Colonic mucosa (tissue), 4 donors: ENCODE results near the gene KRTAP5-2. TPM values are rescaled to one million over a fixed set of nuclear protein-coding genes. Genes with fewer than 3 reads are reported as not detected.
"Not testable (repeated sequence)": the region's sequence is repeated elsewhere in the genome, so short reads cannot be mapped to it uniquely, and the experiment has no call there.

Experiments
- DNase-seq: peaks from one replicate; pipeline ENCODE4 v3.0.0-alpha.2; 2020
- H3K27ac ChIP-seq: fragments of 200-600 bp; one replicate; pipeline ENCODE4 v1.8.0; 2021
- H3K27me3 ChIP-seq: fragments of 200-600 bp; one replicate; pipeline ENCODE4 v1.8.0; 2021
- H3K36me3 ChIP-seq: fragments of 200-600 bp; one replicate; pipeline ENCODE4 v1.8.0; 2021
- H3K4me1 ChIP-seq: fragments of 200-600 bp; one replicate; pipeline ENCODE4 v1.8.0; 2021; ENCODE audit warnings: mild to moderate bottlenecking
- H3K4me3 ChIP-seq: fragments of 200-600 bp; one replicate; pipeline ENCODE4 v1.8.0; 2021
- H3K9ac ChIP-seq, 2 donors: one replicate each; pipeline ENCODE4 v1.7.0; 2013; ENCODE audit warnings: control low read depth in 2 of 2, low read depth in 2 of 2, low read length in 2 of 2
- H3K9me3 ChIP-seq: fragments of 200-600 bp; one replicate; pipeline ENCODE4 v1.8.0; 2021
- intact Hi-C: fragments of 100-400 bp; cut with DNase I; formaldehyde crosslinking; loops from one replicate; pipeline ENCODE4 v1.14.1; 2022
- total RNA-seq, 2 donors: library from RNA; stranded (reverse); fragmentation: NEBNext Ultra II Directional in 1 of 2; extraction: Animal tissue kit (Norgen Biotek cat#: 25700) in 1 of 2; gene quantifications; one replicate each; pipeline ENCODE4 v1.2.1, GENCODE V29; 2021
- TF ChIP-seq, protein P1 (sequence below): fragments of 200-600 bp; IDR thresholded peaks from one replicate; pipeline ENCODE4 v1.8.0; 2022; ENCODE audit warnings: antibody characterized with exemption, mild to moderate bottlenecking
- donor health status: healthy.
- donor health status: DM: no; HTN: no; CAD: no.
- donor health status: DM: no; HTN: no; CAD: no.

Gene KRTAP5-2
- total RNA-seq, 2 donors from 2014 or later = not detected

DNA sequence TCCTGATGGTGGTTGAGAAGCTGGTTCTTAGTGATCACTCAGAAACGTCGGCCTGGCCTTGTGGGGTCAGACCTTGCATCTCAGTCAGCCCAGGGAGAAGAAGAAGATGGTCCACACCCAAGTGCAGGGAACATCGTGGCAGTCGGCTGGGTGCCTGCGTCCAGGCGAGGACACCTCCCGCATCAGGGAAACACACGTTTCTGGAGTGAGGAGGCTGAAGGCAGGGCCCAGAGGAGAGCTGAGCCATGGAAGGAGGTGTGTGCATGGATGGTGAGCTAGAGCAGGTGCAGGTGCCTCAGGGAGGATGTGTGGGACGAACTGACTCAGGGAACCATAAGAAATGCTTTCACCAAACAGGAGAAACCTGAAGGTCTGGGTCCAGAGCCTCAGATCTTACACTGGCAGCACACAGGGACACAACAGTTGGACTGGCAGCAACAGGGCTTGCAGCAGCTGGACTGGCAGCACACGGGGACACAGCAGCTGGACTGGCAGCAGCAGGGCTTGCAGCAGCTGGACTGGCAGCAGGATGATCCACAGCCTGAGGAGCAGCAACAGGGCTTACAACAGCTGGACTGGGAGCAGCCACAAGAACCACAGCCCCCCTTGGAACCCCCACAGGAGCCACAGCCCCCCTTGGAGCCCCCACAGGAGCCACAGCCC lies 632 bp downstream of the KRTAP5-2 start:
- Histone ChIP-seq H3K9me3 (no peaks in the 10 kb centered on the region), H3K27me3 (no peaks in the 10 kb centered on the region), H3K9ac (no peak overlapping the region), H3K36me3 (no peaks in the 10 kb centered on the region), H3K27ac (no peak overlapping the region), H3K4me3 (no peak overlapping the region), H3K4me1 (no peaks in the 10 kb centered on the region)
- TF ChIP-seq, protein P1, sequence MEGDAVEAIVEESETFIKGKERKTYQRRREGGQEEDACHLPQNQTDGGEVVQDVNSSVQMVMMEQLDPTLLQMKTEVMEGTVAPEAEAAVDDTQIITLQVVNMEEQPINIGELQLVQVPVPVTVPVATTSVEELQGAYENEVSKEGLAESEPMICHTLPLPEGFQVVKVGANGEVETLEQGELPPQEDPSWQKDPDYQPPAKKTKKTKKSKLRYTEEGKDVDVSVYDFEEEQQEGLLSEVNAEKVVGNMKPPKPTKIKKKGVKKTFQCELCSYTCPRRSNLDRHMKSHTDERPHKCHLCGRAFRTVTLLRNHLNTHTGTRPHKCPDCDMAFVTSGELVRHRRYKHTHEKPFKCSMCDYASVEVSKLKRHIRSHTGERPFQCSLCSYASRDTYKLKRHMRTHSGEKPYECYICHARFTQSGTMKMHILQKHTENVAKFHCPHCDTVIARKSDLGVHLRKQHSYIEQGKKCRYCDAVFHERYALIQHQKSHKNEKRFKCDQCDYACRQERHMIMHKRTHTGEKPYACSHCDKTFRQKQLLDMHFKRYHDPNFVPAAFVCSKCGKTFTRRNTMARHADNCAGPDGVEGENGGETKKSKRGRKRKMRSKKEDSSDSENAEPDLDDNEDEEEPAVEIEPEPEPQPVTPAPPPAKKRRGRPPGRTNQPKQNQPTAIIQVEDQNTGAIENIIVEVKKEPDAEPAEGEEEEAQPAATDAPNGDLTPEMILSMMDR = no peak
- DNase-seq = no peak
- intact Hi-C loops = no loop called here

DNA sequence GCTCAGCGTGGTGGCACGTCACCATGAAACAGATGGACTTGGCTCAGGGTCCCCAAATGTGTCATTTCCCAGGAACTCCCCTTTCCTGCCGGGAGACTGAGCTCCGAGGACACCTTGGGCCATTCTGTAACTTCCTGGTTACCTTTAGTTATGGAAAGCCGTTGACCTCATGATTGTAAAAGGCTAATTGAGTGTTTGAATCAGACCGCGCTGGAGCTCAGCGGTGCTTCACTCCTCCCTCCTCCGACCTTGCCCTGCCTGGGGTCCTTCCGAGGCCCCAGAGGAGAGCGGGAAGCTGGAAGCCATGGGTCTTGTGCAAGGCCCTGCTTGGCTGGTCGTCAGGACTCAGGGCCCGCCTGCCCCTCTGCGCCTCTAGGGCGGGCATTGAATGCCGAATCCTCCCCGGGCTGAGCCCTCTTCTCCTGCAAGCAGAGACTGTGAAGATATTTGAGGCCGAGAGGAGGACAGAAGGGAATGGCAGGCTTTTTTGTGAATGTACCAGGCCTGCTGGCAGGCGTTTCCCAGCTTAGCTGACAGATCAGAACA lies 1.4 kb downstream of the KRTAP5-2 start:
- H3K4me1 ChIP-seq, intact Hi-C loops, H3K9me3 ChIP-seq, H3K4me3 ChIP-seq, H3K36me3 ChIP-seq, H3K27me3 ChIP-seq: not testable (repeated sequence)
- Histone ChIP-seq H3K27ac (peak overlapping the region; percentile 57), H3K9ac (peak overlapping the region; percentile 24 to 58)
- peak; percentile 43 for DNase-seq

DNA sequence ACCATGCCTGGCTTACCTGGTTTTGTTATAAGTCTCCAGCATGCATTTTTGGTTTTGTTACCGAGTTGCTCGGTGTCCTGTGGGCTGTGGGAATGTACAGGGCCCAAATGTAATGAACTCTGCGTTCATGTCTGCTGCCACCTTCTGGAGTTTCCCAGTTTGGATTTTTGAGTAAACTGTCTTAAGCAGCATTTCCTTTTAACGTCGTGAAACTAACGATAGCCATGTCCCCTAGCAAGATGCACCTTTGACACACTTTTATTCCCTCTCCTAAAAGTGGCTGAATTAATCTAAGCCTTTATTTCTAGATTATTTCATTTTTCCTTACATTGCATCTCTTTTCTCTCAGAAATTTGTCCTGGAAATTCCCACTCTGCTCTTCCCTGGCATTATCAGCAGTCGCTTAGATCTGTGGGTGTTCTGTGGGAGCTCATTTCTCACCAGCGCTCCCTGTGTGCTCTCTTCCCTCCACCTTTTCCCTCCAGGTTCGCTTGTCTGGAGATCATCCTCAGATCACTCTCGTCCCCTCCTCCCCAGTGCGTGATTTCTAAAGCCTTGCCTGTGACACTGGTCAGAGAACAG lies 2.0 kb downstream of the KRTAP5-2 start:
- H3K36me3 ChIP-seq, intact Hi-C loops, H3K4me1 ChIP-seq, H3K9me3 ChIP-seq, DNase-seq, H3K27me3 ChIP-seq, H3K4me3 ChIP-seq: not testable (repeated sequence)
- peak overlapping the region; percentile 24 to 58 for H3K9ac ChIP-seq
- H3K27ac ChIP-seq = peak overlapping the region; percentile 57

DNA sequence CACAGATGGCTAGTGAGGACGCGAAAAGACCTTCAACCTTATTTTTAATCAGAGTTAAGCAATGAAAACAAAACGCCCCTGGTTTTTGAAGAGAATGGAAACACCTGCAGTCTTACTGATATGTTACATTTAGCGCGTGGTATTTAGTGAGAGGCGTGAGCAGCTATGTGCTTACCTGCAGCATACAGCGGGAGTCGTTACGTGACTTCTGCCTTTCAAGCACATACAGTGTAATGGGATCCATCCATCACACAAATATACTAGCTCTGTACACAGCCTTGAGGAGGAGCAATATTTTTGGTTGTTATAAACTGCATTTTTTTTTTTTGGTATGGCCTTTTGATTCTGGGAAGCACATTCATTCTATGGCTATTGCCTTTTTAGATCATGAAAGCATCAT lies 5.5 kb downstream of the KRTAP5-2 start:
- no peak overlapping the region for H3K9ac ChIP-seq
- DNase-seq = no peak
- H3K27me3 ChIP-seq = no peaks in the 10 kb centered on the region
- no peaks in the 10 kb centered on the region for H3K9me3 ChIP-seq
- no peak overlapping the region for H3K4me3 ChIP-seq
- no peaks in the 10 kb centered on the region for H3K36me3 ChIP-seq
- H3K27ac ChIP-seq = no peak overlapping the region
- no peaks in the 10 kb centered on the region for H3K4me1 ChIP-seq
- intact Hi-C loops = no loop called here
- TF ChIP-seq, protein P1 = no peak

DNA sequence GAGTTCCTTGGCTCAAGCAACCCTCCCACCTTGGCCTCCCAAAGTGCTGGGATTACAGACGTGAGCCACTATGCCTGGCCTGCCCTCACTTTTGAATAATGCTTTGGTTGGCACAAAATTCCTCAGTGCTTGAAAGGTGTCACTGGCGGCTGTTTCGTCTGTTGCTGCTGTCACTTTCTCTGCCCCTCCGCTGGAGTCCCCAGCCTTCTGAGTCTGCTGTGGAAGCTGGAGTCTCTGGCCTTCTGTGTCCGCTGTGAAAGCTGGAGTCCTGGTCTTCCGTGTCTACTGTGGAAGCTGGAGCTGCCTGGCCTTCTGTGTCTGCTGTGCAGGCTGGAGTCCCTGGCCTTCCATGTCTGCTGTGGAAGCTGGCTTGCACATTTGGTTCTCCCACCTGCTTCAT lies 8.1 kb downstream of the KRTAP5-2 start:
- H3K27ac ChIP-seq = no peak overlapping the region
- no peaks in the 10 kb centered on the region for H3K9me3 ChIP-seq
- intact Hi-C loops = no loop called here
- no peak overlapping the region for H3K4me3 ChIP-seq
- H3K9ac ChIP-seq = no peak overlapping the region
- TF ChIP-seq, protein P1 = no peak
- no peaks in the 10 kb centered on the region for H3K36me3 ChIP-seq
- no peak for DNase-seq
- H3K27me3 ChIP-seq = no peaks in the 10 kb centered on the region
- H3K4me1 ChIP-seq = no peaks in the 10 kb centered on the region

DNA sequence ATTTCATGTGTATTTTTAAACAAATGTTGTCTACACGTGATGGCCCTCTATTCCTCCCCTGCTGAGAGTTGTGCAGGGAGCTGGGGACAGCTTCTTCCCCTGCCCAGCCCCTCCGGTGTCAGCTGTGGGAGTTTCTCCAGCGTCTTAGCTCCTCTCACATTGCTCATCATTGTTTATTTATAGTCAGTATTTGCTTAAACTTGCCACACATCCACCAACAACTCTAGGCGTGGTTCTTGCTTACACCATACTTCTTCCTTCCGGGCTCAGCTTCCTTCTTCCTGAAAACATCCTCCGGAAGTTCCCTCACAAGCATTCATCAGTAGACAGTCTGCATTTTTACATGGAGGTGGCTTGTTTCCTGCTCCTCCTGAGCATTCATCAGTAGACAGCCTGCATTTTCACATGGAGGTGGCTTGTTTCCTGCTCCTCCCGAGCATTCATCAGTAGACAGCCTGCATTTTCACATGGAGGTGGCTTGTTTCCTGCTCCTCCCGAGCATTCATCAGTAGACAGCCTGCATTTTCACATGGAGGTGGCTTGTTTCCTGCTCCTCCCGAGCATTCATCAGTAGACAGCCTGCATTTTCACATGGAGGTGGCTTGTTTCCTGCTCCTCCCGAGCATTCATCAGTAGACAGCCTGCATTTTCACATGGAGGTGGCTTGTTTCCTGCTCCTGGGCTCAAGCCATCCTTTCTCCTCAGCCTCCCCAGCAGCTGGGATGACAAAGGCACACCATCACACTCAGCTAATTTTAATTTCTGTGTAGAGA lies 8.7 kb downstream of the KRTAP5-2 start:
- H3K4me3 ChIP-seq, intact Hi-C loops, H3K9ac ChIP-seq, H3K4me1 ChIP-seq, H3K27me3 ChIP-seq, H3K27ac ChIP-seq, H3K36me3 ChIP-seq, H3K9me3 ChIP-seq, DNase-seq: not testable (repeated sequence)
